GM21360 (cell line): ENCODE results near the gene SSC4D.

ENCODE experiments used
- ATAC-seq: cut with Tn5 transposase; IDR thresholded peaks from one replicate; pipeline ENCODE4 v1.9.1; 2021; ENCODE audit warnings: mild to moderate bottlenecking, moderate library complexity; ENCODE audit not compliant: unreplicated experiment

Gene SSC4D

DNA sequence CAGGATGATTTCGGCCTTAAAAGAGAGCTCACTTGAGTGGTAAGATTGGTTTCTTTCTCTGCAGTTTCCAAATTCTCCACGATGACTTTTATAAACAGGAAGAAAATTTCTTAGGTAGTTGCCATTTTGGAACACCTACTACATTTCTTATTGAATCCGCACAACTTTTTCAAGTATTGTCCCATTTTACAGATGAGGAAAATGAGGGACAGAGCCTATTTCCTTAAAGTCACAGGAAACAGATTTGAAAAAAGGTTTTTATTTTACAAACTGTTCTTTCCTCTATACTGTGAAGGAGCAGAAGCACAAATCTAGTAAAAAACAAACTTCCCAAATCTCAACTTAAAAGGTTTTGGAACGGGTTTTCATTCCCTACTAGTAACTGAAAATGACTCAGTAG, 53.4 kb downstream of the SSC4D start:
- no peak for ATAC-seq

DNA sequence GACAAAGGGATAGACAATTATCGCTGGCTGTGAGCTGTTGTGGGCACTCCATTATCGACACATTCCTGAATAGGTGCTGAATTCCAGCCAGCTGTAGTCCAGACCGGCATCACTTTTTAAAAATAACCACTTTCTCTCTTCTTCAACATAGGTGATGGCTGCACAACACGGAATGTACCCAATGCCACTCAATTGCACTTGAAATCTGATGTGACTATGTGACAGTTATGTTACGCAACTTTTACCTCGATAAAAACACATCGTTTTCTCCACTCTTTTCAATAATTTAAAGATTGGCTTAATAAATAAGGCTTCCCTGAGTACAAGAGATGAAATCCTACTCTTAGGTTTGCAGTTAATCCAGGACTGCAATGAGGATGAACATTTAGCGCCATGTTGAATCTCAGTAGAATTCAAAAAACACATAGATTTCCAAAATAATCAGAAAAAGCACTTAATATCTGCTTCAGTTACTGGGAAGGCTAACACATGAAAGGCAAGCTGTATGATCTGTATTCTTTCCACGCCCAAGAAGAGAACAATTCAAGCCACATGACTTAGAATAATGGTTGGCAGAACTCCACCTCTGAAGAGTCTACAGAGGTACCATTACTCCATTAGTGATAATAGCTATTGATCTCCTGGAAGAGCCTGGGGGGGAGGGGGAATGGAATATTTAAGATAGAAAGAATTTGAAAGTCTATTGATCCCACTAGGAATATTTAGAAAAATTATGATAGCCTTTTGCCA, 54.3 kb downstream of the SSC4D start:
- ATAC-seq, result no peak

DNA sequence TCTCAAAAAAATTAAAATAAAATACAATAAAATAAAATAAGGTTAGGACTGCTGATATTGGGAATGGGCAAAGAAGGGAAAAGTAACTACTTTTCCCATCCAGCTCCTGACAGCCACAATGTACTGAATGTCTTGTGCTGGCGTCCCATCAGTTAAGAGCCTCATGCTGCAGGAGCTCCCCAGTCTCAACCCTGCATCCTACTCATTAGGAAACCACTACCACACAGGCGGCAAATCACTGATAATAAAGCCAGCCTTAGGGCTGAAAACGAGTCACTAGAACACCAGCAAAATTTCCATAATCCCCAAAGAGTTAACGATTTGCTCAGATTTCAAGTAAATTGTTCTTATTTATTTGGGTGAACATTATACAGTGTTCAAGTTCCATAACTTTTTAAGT, 55.0 kb downstream of the SSC4D start:
- no peak for ATAC-seq

DNA sequence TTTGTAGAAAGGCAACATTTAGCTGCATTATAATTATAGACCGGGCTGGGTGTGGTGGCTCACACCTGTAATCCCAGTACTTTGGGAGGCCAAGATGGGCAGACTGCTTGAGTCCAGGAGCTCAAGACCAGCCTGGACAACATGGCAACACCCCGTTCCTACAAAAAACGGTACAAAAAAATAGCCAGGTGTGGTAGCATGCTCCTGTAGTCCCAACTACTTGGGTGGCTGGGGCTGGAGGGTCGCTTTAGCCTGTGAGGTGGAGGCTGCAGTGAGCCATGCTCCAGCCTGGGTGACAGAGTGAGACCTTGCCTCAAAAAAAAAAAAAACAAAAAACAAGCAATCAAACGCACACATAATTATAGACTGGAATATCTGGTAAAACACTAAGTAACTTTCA, 55.8 kb downstream of the SSC4D start:
- ATAC-seq, result no peak

DNA sequence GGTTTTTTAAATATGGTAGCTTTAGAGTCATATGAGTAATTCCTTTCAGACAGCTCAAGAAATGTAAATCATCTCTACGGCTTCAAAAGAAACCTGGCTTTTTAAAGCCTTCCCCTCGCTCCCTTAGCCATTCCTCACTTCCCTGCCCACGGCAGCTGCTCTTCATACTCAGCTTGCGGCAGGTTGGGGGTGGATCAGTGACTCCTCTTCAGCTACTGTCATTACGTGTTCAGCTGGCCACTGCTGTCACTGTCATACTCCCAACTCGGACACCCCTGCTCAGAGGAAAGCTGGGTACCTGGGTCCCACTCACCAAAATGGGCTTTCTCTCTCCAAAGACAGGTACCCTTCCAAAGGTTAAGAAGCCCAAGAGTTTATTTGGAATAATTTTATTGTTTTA, 57.3 kb downstream of the SSC4D start:
- ATAC-seq, result no peak

DNA sequence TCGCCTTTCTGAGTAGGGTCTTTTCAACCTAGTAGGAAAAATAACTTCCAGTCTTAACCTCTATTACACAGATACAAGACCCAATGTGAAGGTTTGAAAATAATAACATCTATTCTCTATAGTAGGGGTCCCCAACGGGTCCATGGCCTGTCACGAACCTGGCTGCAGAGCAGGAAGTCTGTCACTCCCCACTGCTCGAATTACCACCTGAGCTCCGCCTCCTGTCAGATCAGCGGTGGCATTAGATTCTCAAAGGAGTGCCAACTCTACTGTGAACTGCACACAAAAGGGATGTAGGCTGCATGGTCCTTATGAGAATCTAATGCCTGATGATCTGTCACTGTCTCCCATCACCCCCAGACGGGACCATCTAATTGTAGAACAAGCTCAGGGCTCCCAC, 58.1 kb downstream of the SSC4D start:
- no peak for ATAC-seq

DNA sequence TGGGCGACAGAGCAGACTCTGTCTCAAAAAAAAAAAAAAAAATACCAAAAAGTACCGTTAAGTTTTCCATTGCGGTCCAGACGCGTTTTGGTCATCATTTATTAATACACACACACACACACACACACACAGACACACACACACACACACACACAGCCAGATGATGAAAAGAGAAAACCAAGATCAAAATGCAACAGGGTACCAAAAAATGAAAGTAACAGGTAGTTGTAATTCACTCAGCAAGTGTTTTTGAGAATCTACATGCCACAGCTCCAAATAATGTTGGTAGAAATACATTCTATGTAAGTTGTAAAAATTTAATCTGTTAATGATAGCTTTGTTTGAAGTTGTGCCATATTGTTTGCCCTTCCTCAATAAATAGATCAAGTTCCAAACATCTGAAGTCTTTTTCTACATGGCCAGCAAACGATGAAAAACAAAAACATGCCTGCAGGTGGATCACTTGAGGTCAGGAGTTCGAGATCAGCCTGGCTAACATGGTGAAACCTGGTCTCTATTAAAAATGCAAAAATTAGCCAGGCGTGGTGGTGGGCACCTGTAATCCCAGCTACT, 60.1 kb downstream of the SSC4D start:
- ATAC-seq, result no peak

DNA sequence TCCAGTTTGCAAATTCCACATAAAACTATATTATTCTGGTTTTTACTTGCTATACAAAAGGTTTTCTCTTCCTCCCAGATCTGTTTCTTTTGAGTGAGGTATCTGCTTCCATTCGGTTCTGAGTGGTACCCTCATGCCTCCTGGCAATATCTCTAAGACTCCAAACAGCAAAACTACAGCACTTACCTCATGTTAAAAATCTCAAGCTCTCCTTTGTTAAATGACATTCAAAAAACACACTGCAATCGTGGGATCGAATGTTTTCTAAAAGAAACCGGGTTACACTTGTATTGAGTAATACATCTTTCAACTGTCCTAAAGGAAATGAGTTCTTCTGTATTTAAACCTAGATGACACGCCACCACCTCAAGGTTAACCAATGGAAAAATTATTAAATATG, 61.8 kb downstream of the SSC4D start:
- ATAC-seq, result no peak

DNA sequence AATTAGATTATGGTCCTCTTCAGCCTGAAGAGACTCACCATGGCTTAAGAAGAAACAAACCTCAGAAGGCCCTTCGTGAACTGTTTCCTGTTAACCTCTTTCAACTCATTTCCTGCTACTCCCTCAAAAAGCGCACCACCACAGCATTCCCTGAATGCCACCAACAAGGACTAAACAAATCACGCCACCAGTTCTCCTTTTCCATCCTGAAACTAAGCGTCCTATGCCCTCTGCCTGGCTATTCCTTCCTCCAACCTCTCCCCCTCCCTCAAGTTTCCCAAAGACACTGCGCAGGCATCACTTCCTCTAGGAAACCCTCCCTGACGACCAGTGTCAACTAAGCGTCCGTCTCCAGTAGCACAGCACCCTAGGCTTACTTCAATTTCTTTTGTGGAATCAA, 62.7 kb downstream of the SSC4D start:
- no peak for ATAC-seq

DNA sequence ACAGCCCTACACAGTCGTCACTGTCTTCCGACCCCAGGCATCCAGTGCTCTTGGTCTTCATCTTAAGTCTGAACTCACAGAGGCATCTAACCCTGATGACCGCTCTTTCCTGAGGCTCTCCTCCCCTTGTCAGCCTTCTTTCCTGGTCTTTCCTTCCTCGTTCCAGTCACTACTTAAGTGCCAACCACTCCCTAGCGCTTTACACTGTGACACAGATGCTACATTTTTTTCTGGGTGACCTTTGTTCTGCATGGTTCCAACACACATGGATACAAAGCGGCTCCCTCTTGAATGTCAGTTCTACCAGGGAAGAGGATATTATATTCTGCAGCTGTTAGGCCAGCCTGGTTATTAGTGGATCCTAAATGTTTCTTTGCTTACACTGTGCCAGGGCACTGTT, 63.4 kb downstream of the SSC4D start:
- no peak for ATAC-seq

DNA sequence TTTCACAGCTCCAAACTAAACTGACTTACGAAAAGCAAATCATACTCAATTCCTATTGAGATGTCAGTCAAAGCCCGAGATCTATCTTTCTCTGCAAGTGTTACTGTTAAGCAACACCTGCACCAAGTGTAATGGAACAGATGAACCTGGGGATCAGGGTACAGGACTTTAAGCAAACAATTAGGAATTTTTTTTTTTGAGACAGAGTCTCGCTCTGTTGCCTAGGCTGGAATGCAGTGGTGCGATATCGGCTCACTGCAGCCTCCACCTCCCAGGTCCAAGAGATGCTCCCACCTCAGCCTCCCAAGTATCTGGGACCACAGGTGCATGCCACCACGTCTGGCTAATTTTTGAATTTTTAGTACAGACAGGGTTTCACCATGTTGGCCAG, 65.6 kb downstream of the SSC4D start:
- ATAC-seq, result no peak

DNA sequence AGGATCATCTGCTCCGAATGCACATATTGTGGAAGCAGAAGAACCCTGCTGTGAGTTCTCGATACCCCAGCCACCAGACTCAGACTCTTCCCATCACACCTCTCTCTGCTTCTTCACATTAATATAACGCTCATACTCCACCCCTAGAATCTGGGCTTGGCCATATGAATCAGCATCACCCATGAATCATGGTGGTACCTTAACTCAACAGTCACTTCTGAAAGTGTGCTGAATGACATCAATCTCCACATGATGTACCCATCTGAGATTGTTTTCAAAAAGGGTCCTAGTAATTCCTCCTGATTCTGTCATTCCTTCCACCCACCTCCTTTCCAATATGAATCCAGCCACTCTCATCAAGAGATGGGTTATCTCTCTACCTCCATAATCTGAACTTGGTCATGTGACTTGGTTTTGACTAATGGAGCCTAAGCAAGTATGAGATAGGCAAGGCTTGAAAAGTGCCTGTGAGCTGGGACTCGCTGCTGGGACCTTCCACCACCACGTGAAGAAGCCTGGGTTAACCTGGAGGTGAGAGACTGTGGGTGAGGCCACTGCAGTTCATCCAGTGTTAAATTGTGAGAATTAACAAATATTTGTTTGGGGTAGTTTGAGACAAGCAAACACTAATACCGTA, 66.1 kb downstream of the SSC4D start:
- no peak for ATAC-seq

DNA sequence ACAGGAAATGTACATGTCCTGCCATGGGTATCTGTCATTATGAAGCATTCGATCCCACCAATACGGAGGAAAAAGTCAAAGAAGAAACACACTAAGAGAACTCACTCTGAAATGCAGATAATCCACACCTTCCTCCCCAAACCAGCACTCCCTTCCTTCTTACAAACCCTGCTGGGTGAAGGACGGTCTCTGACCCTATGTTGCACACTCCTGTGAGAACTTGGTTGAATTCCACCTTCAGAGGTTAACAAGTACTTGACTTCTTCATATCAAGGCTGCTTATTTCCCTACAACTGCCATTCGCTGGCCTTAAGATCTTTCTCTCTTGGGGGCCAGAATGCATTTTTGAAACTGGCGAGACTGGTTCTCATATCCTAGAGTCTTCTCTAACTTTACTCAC, 67.3 kb downstream of the SSC4D start:
- ATAC-seq, result no peak

DNA sequence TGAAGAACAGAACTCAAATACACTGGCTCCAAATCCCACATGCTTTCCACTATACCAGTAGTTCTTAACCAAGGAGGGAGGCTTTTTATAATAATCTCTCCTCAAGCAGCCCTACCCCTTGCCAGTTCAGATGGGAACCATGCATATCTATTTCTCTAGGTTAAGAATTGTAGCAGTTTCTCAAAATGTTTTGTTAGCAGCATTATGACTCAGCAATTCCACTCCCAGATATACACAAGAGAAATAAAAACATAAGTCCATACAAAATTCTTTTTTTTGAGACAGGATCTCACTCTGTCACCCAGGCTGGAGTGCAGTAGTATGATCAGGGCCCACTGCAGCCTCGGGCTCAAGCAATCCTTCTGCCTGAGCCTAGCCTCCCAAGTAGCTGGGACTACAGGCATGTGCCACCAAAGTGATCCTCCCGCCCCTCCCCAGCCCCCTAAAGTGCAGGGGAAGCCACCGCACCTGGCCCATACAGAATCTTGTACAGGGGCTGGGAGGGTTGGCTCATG, 68.8 kb downstream of the SSC4D start:
- ATAC-seq, result no peak
